Lower leg skin (tissue), 3 donors: ENCODE measurements around the gene RHBDL1.

Experiments used
- POLR2A ChIP-seq, 2 donors: fragments of 450-650 bp; IDR thresholded peaks; one replicate each; pipeline ENCODE4 v1.6.1; 2016 to 2017; ENCODE audit warnings: antibody characterized with exemption in 2 of 2, mild to moderate bottlenecking in 1 of 2, moderate library complexity in 1 of 2
- TF ChIP-seq, protein P1 (sequence below), 3 donors: fragments of 450-650 bp; IDR thresholded peaks; one replicate each; pipeline ENCODE4 v1.5.1; 2016; ENCODE audit warnings: antibody characterized with exemption in 3 of 3, mild to moderate bottlenecking in 3 of 3, moderate library complexity in 2 of 3

DNA sequence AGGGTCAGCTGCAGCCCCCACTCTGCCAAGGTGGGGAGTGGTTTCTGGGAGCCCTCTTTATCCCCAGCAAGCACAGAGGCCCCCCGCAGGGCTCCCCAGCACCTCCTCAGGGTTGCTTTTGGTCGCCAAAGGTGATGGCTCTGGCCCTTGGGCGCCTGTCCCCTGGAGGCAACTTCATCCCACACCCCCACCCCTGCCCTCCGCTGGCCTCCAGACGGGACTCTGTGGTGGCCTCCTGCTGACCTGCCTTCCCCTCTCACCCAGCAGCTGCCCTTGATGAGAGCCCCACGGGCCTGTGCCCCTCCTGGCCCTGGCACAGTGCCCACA, 15.4 kb upstream of the RHBDL1 start:
- TF ChIP-seq, protein P1, sequence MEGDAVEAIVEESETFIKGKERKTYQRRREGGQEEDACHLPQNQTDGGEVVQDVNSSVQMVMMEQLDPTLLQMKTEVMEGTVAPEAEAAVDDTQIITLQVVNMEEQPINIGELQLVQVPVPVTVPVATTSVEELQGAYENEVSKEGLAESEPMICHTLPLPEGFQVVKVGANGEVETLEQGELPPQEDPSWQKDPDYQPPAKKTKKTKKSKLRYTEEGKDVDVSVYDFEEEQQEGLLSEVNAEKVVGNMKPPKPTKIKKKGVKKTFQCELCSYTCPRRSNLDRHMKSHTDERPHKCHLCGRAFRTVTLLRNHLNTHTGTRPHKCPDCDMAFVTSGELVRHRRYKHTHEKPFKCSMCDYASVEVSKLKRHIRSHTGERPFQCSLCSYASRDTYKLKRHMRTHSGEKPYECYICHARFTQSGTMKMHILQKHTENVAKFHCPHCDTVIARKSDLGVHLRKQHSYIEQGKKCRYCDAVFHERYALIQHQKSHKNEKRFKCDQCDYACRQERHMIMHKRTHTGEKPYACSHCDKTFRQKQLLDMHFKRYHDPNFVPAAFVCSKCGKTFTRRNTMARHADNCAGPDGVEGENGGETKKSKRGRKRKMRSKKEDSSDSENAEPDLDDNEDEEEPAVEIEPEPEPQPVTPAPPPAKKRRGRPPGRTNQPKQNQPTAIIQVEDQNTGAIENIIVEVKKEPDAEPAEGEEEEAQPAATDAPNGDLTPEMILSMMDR (IDR thresholded peaks at IDR 0.05): no peak
- no peak for TF ChIP-seq POLR2A (IDR thresholded peaks at IDR 0.05)
